BLaER1 treated with 17β-estradiol and CSF1 and Interleukin-3, amounts not matched to agents 10 nM and 100 nM (cell line): Measurements from ENCODE around the gene GRK4.
"Not testable (repeated sequence)": the region's sequence is repeated elsewhere in the genome, so short reads cannot be mapped to it uniquely, and the experiment has no call there.

Experiments used
- H3K27ac ChIP-seq, 11 experiments: shearing (Covaris generic); formaldehyde crosslinking; 2 replicates each; pipeline ENCODE4 v1.8.1; 2022
- H3K27me3 ChIP-seq, 11 experiments: shearing (Covaris generic); formaldehyde crosslinking; 2 replicates each; pipeline ENCODE4 v1.8.1; 2022
- H3K36me3 ChIP-seq, 11 experiments: shearing (Covaris generic); formaldehyde crosslinking; 2 replicates each; pipeline ENCODE4 v1.8.1; 2022
- H3K4me1 ChIP-seq, 10 experiments: shearing (Covaris generic); formaldehyde crosslinking; 2 replicates each; pipeline ENCODE4 v1.8.1; 2022
- H3K4me2 ChIP-seq, 11 experiments: shearing (Covaris generic); formaldehyde crosslinking; 2 replicates each; pipeline ENCODE4 v1.8.1; 2022
- H3K4me3 ChIP-seq, 10 experiments: shearing (Covaris generic); formaldehyde crosslinking; 2 replicates each; pipeline ENCODE4 v1.8.1; 2022
- H3K9ac ChIP-seq, 11 experiments: shearing (Covaris generic); formaldehyde crosslinking; 2 replicates each; pipeline ENCODE4 v1.8.1; 2022
- H3K9me3 ChIP-seq, 11 experiments: shearing (Covaris generic); formaldehyde crosslinking; replicated peaks in 1 of 11; 2 replicates each; pipeline ENCODE4 v1.8.1; 2022
- H4K20me1 ChIP-seq, 11 experiments: shearing (Covaris generic); formaldehyde crosslinking; 2 replicates each; pipeline ENCODE4 v1.8.1; 2022
- Cebpa-rat ChIP-seq, 11 experiments: shearing (Covaris generic); IDR thresholded peaks; 2 replicates each; pipeline ENCODE4 v1.8.1; 2022

The GRK4 gene

DNA sequence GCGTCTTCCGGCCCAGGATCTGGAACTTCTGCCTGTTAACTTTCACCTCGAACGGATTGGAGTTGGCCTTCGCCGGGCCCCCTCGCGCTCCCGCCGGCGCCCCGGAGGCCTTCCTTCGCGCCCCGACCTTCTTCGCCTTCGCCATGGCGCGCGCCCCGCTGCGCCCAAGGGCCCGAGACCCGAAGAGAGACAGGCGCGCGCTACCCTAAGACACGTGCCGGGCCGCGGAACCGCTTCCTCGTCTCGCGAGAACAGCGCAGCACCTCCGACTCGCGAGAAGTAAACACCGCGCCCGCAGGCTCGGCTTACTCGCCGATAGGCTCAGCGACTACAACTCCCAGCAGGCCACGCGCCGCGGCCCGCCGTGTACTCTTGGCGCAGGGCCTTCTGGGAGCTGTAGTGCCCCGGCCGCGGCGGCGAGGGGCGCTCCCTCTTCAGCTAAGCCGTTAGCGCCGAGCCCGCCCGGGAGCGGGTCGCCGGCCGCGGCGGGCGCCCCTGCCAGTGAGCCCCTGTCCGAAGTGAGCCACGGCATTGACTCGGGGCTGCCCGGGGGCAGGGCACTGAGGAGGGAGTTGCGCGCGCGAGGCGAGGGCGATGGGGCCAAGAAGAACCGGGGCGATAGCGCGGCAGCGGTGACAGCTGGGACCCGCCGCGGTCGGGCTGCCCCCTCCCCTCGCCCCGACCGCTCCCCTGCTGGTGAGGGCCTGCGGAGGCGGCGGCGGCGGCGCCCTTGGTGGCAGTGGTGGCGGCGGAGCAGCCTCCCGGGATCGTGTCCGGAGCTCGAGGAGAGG lies at the start of gene GRK4, which contains the start of gene NOP14:
Gene GRK4, plus strand, starts transcription at position 397 of the 791 bp plus-strand sequence. CDS start 500 bp downstream, outside the sequence.
Gene NOP14, minus strand, starts transcription at position 232 of the 791 bp plus-strand sequence. Its CDS starts 87 bp downstream, at position 145.
- H3K27ac ChIP-seq, result peak within 1 kb of the TSS; percentile 85 to 99 (median 93)
- H3K27me3 ChIP-seq, result no peaks in the 10 kb centered on the region
- H3K4me2 ChIP-seq, result peak within 1 kb of the TSS; percentile 91 to 99 (median 96)
- peaks cover 23 to 28% (median 25%) of the 10 kb centered on the region in 10 experiments for H3K4me1 ChIP-seq
- peaks cover 25 to 45% (median 37%) of the 10 kb centered on the region in 11 experiments; a peak in 21 of 22 replicates for H4K20me1 ChIP-seq
- peak within 1 kb of the TSS; percentile 86 to 99 (median 94) for H3K9ac ChIP-seq
- H3K9me3 ChIP-seq, result no peaks in the 10 kb centered on the region
- H3K4me3 ChIP-seq, result peak within 1 kb of the TSS; percentile 70 to 93 (median 78)
- peaks cover 5 to 25% (median 19%) of the 10 kb centered on the region in 11 experiments for H3K36me3 ChIP-seq
- TF ChIP-seq Cebpa-rat (IDR thresholded peaks at IDR 0.05), result no peak

DNA sequence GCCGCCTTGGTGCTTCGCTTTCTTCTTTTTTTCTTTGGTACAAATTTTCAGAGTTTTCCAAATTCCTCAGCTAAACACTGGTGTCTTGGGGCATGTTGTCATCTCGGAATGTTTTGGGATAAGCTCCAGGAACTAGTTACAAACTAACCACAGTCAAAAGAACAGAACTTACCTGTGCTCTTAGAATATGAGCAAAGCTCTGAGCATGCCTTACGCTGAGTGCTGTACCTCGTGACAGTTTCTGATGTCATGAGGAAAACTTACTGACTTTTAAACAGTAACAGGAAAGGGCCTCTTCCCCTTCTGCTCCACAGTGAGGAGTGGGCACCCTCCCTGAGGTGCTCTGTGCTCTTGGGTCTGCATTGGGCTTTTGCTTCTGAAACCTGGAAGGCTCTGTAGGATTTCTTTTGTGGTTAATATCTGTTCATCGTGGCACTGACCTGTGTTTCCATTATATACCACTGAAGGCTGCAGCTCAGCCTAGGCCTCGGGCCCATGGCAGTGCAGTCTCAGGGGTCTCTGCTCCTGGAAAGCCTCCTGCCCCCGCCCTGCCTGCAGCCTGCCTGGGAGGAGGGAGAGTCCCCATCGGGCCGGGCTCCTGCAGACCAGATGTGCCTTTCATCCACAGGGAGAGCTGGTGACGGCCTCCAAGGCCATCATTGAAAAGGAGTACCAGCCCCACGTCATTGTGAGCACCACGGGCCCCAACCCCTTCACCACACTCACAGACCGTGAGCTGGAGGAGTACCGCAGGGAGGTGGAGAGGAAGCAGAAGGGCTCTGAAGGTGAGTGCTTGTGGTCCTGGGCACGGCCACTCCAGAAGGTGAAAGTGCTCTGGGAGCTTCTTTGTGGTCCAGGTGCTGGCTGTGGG lies 48.9 kb upstream of the GRK4 start:
- Histone ChIP-seq H3K36me3 (peaks cover 89 to 100% (median 95%) of the 10 kb centered on the region in 11 experiments), H3K27ac (peak overlapping the region in 3 of 11 experiments; percentile 13 to 22 (median 18); a peak in 4 of 22 replicates), H3K4me2 (peak overlapping the region in 9 of 11 experiments; percentile 2 to 64 (median 45); a peak in 13 of 22 replicates)

DNA sequence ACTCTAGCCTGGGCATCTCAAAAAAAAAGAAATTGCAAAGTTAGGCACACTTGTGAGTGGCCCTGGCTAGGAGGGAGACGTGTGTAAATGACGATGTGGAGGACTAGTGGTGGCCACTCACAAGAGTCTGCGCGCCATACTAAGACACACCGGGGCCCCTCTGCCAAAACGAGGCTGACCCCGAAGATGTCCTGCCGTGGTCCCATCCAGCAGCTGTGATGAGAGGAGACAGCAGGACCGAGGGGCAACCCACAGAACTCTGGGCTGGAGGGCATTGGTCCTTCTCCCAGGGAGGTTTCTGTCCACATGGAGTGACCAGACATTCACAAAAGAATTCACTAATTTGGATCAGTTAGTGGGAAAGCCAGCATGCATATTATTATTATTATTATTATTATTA lies 47.6 kb upstream of the GRK4 start:
- peaks cover 87 to 100% (median 95%) of the 10 kb centered on the region in 11 experiments for H3K36me3 ChIP-seq

More for the DNA sequence above, 48.9 kb upstream of the GRK4 start:
- Histone ChIP-seq H3K9me3 (peaks cover 0 to 25% (median 15%) of the 10 kb centered on the region in 11 experiments; a peak in 18 of 22 replicates), H3K4me3 (no peak overlapping the region), H4K20me1 (peaks cover 0 to 62% (median 17%) of the 10 kb centered on the region in 11 experiments; a peak in 11 of 22 replicates), H3K27me3 (no peaks in the 10 kb centered on the region), H3K9ac (peak overlapping the region in 4 of 11 experiments; percentile 1 to 48 (median 18); a peak in 5 of 22 replicates), H3K4me1 (peaks cover 10 to 26% (median 20%) of the 10 kb centered on the region in 10 experiments)
- no peak for TF ChIP-seq Cebpa-rat (IDR thresholded peaks at IDR 0.05)

DNA sequence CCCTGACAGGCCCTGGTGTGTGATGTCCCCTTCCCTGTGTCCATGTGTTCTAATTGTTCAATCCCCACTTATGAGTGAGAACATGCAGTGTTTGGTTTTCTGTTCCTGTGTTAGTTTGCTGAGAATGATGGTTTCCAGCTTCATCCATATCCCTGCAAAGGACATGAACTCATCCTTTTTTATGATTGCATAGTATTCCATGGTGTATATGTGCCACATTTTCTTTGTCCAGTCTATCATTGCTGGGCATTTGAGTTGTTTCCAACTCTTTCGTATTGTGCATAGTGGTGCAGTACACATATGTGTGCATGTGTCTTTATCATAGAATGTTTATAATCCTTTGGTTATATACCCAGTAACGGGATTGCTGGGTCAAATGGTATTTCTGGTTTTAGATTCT lies 46.7 kb upstream of the GRK4 start:
- H3K27ac ChIP-seq, H3K4me3 ChIP-seq, H3K4me2 ChIP-seq, H3K27me3 ChIP-seq, H3K9ac ChIP-seq: not testable (repeated sequence)
- peaks cover 0 to 30% (median 20%) of the 10 kb centered on the region in 11 experiments; a peak in 18 of 22 replicates for H3K9me3 ChIP-seq
- H4K20me1 ChIP-seq, result peaks cover 0 to 69% (median 19%) of the 10 kb centered on the region in 11 experiments; a peak in 11 of 22 replicates
- peaks cover 10 to 26% (median 20%) of the 10 kb centered on the region in 10 experiments for H3K4me1 ChIP-seq
- H3K36me3 ChIP-seq, result peaks cover 78 to 96% (median 86%) of the 10 kb centered on the region in 11 experiments

More for the DNA sequence above, 47.6 kb upstream of the GRK4 start:
- TF ChIP-seq Cebpa-rat (IDR thresholded peaks at IDR 0.05), result no peak
- Histone ChIP-seq H3K9ac (no peak overlapping the region), H3K4me2 (no peak overlapping the region), H3K9me3 (peaks cover 0 to 30% (median 20%) of the 10 kb centered on the region in 11 experiments; a peak in 18 of 22 replicates), H3K27me3 (no peaks in the 10 kb centered on the region), H3K4me3 (no peak overlapping the region), H4K20me1 (peaks cover 0 to 63% (median 22%) of the 10 kb centered on the region in 11 experiments; a peak in 11 of 22 replicates), H3K27ac (no peak overlapping the region), H3K4me1 (peaks cover 10 to 26% (median 20%) of the 10 kb centered on the region in 10 experiments)

DNA sequence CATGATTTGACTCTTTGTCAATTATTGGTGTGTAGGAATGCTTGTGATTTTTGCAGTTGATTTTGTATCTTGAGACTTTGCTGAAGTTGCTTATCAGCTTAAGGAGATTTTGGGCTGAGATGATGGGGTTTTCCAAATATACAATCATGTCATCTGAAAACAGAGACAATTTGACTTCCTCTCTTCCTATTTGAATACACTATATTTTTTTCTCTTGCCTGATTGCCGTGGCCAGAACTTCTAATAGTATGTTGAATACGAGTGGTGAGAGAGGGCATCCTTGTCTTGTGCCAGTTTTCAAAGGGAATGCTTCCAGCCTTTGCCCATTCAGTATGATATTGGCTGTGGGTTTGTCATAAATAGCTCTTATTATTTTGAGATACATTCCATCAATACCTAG lies 45.1 kb upstream of the GRK4 start:
- H3K4me2 ChIP-seq, H3K4me3 ChIP-seq, H3K9ac ChIP-seq, H3K27me3 ChIP-seq, H3K27ac ChIP-seq: not testable (repeated sequence)
- peaks cover 0 to 30% (median 20%) of the 10 kb centered on the region in 11 experiments; a peak in 18 of 22 replicates for H3K9me3 ChIP-seq
- H3K4me1 ChIP-seq, result peaks cover 24 to 33% (median 29%) of the 10 kb centered on the region in 10 experiments
- peaks cover 75 to 96% (median 87%) of the 10 kb centered on the region in 11 experiments for H3K36me3 ChIP-seq
- H4K20me1 ChIP-seq, result peaks cover 0 to 73% (median 12%) of the 10 kb centered on the region in 11 experiments; a peak in 12 of 22 replicates

DNA sequence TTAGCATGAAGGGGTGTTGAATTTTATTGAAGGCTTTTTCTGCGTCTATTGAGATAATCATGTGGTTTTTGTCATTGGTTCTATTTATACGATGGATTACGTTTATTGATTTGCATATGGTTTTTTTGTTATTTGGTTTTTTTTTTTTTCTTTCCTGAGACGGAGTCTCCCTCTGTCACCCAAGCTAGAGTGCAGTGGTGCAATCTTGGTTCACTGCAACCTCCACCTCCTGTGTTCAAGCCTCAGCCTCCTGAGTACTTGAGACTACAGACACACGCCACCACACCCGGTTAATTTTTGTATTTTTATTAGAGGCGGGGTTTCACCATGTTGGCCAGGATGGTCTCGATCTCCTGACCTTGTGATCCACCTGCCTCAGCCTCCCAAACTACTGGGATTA lies 44.7 kb upstream of the GRK4 start:
- not testable (repeated sequence) for H3K9ac ChIP-seq, H3K27ac ChIP-seq, H3K4me2 ChIP-seq, H3K4me3 ChIP-seq, H3K27me3 ChIP-seq
- Histone ChIP-seq H3K36me3 (peaks cover 75 to 96% (median 87%) of the 10 kb centered on the region in 11 experiments), H3K4me1 (peaks cover 23 to 33% (median 29%) of the 10 kb centered on the region in 10 experiments), H4K20me1 (peaks cover 0 to 74% (median 8%) of the 10 kb centered on the region in 11 experiments; a peak in 12 of 22 replicates), H3K9me3 (peaks cover 0 to 30% (median 20%) of the 10 kb centered on the region in 11 experiments; a peak in 18 of 22 replicates)

DNA sequence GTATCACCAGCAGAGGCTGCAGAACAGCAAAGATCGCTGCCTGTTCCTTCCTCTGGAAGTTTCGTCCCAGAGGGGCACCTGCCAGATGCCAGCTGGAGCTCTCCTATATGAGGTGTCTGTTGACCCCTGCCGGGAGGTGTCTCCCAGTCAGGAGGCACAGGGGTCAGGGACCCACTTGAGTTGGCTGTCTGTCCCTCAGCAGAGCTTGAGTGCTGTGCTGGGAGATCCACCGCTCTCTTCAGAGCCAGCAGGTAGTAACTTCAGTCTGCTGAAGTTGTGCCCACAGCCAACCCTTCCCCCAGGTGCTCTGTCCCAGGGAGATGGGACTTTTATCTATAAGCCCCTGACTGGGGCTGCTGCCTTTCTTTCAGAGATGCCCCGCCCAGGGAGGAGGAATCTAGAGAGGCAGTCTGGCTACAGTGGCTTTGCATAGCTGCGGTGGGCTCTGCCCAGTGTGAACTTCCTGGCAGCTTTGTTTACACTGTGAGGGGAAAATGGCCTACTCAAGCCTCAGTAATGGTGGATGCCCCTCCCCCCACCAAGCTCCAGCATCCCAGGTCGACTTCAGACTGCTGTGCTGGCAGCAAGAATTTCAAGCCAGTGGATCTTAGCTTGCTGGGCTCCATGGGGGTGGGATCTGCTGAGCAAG lies 40.8 kb upstream of the GRK4 start:
- H3K36me3 ChIP-seq, result peaks cover 77 to 96% (median 88%) of the 10 kb centered on the region in 11 experiments
- peaks cover 0 to 17% (median 12%) of the 10 kb centered on the region in 11 experiments; a peak in 16 of 22 replicates for H3K9me3 ChIP-seq
- peak overlapping the region in 6 of 11 experiments; percentile 13 to 51 (median 27); a peak in 5 of 22 replicates for H3K9ac ChIP-seq
- not testable (repeated sequence) for H3K4me3 ChIP-seq, H3K27me3 ChIP-seq
- peak overlapping the region in 8 of 11 experiments; percentile 12 to 67 (median 48); a peak in 12 of 22 replicates for H3K27ac ChIP-seq
- H3K4me2 ChIP-seq, result peak overlapping the region; percentile 26 to 61 (median 40); a peak in 19 of 22 replicates
- H4K20me1 ChIP-seq, result peaks cover 0 to 94% (median 20%) of the 10 kb centered on the region in 11 experiments; a peak in 12 of 22 replicates
- H3K4me1 ChIP-seq, result peaks cover 13 to 30% (median 19%) of the 10 kb centered on the region in 10 experiments
